ENCODE results near the gene C4orf50. TPM values are rescaled to one million over a fixed set of nuclear protein-coding genes. Genes with fewer than 3 reads are reported as not detected.

C4orf50 gene
- total RNA-seq, 4 donors from 2014 or later: 0.14 to 4.9 (median 0.32) TPM; not detected in 1

DNA sequence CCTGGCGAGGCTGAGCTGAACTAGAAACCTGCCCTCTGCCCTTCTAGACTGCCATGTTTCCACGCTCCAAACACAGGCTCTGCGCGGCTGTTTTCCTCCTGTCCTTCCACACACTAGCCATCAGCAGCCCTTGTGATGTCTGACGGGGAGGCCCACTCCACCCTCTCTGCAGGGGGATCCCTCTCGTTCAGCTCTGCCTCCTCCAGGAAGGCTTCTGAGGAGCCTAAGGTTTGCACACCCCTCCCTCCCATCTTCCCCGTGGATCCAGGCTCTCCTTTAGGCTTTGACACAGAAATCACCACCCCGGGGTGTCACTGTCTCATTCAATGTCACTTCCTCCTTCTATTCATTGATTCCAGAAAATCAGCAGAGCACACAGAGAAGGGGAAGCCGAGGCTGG, 86.7 kb downstream of the C4orf50 start:
- in situ Hi-C loops (cut with MboI; ENCODE audit: low pct_ligation_motif_present in 1 of 4, low pct_unique_long_range_greater_than_20kb in 1 of 4, low sequenced_read_pairs in 3 of 4) (no loop called here), intact Hi-C loops (cut with DNase I; ENCODE audit: low total_unique reads) (no loop called here)

DNA sequence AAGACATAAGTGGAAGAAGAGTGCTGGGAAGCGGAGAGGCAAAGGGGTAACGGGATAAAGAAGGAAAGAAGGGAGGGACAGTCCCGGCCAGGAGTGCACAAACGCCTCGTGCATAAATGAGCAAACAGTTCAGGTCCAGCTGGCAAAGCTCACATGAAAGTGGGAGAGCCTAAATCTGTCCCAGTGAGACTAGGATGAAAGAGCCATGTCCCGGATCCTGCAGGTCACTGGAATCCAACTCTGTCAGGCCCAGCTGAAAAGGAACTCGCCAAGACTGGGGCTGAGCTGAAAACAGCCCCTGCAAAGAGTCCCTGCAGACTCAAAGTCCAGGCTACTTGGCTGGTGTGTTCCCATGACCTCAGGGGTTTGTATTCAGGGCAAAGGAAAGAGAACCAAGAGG, 87.4 kb downstream of the C4orf50 start:
- intact Hi-C loops (cut with DNase I; ENCODE audit: low total_unique reads) (no loop called here), in situ Hi-C loops (cut with MboI; ENCODE audit: low pct_ligation_motif_present in 1 of 4, low pct_unique_long_range_greater_than_20kb in 1 of 4, low sequenced_read_pairs in 3 of 4) (no loop called here)
- Histone ChIP-seq H3K27ac (no peak overlapping the region), H3K9me3 (no peaks in the 10 kb centered on the region), H3K4me3 (no peak overlapping the region), H3K27me3 (peaks cover 25% of the 10 kb centered on the region), H3K4me1 (no peaks in the 10 kb centered on the region), H3K36me3 (no peaks in the 10 kb centered on the region)
- 60 to 67% methylated on average over 2 to 7 of the region's 7 CpGs for WGBS, 2 donors (ENCODE audit: low coverage in 1 of 2)
- TF ChIP-seq, protein P1, sequence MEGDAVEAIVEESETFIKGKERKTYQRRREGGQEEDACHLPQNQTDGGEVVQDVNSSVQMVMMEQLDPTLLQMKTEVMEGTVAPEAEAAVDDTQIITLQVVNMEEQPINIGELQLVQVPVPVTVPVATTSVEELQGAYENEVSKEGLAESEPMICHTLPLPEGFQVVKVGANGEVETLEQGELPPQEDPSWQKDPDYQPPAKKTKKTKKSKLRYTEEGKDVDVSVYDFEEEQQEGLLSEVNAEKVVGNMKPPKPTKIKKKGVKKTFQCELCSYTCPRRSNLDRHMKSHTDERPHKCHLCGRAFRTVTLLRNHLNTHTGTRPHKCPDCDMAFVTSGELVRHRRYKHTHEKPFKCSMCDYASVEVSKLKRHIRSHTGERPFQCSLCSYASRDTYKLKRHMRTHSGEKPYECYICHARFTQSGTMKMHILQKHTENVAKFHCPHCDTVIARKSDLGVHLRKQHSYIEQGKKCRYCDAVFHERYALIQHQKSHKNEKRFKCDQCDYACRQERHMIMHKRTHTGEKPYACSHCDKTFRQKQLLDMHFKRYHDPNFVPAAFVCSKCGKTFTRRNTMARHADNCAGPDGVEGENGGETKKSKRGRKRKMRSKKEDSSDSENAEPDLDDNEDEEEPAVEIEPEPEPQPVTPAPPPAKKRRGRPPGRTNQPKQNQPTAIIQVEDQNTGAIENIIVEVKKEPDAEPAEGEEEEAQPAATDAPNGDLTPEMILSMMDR (IDR thresholded peaks at IDR 0.05): no peak
- TF ChIP-seq POLR2AphosphoS5 (IDR thresholded peaks at IDR 0.05): no peak
- TF ChIP-seq POLR2A (IDR thresholded peaks at IDR 0.05): no peak
- no peak for TF ChIP-seq EP300 (IDR thresholded peaks at IDR 0.05; ENCODE audit: low read depth)
- no peak for DNase-seq

More for the DNA sequence above, 86.7 kb downstream of the C4orf50 start:
- DNase-seq: no peak
- Histone ChIP-seq H3K27me3 (peaks cover 25% of the 10 kb centered on the region), H3K27ac (no peak overlapping the region), H3K9me3 (no peaks in the 10 kb centered on the region), H3K4me3 (no peak overlapping the region), H3K4me1 (no peaks in the 10 kb centered on the region), H3K36me3 (no peaks in the 10 kb centered on the region)
- TF ChIP-seq EP300 (IDR thresholded peaks at IDR 0.05; ENCODE audit: low read depth) (no peak), POLR2A (IDR thresholded peaks at IDR 0.05) (no peak), POLR2AphosphoS5 (IDR thresholded peaks at IDR 0.05) (no peak)
- TF ChIP-seq, protein P1 (IDR thresholded peaks at IDR 0.05): no peak
- WGBS, 2 donors (ENCODE audit: low coverage in 1 of 2): 33 to 51% methylated on average over 7 to 9 of the region's 9 CpGs

- Histone ChIP-seq H3K9me3 (no peaks in the 10 kb centered on the region), H3K36me3 (no peaks in the 10 kb centered on the region), H3K4me1 (no peaks in the 10 kb centered on the region), H3K27me3 (peaks cover 25% of the 10 kb centered on the region), H3K27ac (no peak overlapping the region), H3K4me3 (no peak overlapping the region)
- no peak for DNase-seq
- WGBS, 2 donors (ENCODE audit: low coverage in 1 of 2): 59% methylated on average over 8 of the region's 8 CpGs; no CpG with 5 or more reads in 1 of the 2 donors
- in situ Hi-C loops (cut with MboI; ENCODE audit: low pct_ligation_motif_present in 1 of 4, low pct_unique_long_range_greater_than_20kb in 1 of 4, low sequenced_read_pairs in 3 of 4) (no loop called here), intact Hi-C loops (cut with DNase I; ENCODE audit: low total_unique reads) (no loop called here)
- no peak for TF ChIP-seq POLR2AphosphoS5 (IDR thresholded peaks at IDR 0.05)
- no peak for TF ChIP-seq EP300 (IDR thresholded peaks at IDR 0.05; ENCODE audit: low read depth)
- TF ChIP-seq POLR2A (IDR thresholded peaks at IDR 0.05): no peak
- TF ChIP-seq, protein P1 (IDR thresholded peaks at IDR 0.05): no peak
Observed at GRCh38 chr4:5930456-5930855, 87.8 kb downstream of the C4orf50 start.

GRCh38 chr4:5928844-5929420, 89.3 kb downstream of the C4orf50 start:
- in situ Hi-C loops (cut with MboI; ENCODE audit: low pct_ligation_motif_present in 1 of 4, low pct_unique_long_range_greater_than_20kb in 1 of 4, low sequenced_read_pairs in 3 of 4) (no loop called here), intact Hi-C loops (cut with DNase I; ENCODE audit: low total_unique reads) (no loop called here)
- Histone ChIP-seq H3K4me1 (no peaks in the 10 kb centered on the region), H3K27ac (no peak overlapping the region), H3K36me3 (no peaks in the 10 kb centered on the region), H3K27me3 (peaks cover 28% of the 10 kb centered on the region), H3K4me3 (no peak overlapping the region), H3K9me3 (no peaks in the 10 kb centered on the region)
- no peak for DNase-seq
- TF ChIP-seq POLR2A (IDR thresholded peaks at IDR 0.05): no peak
- TF ChIP-seq, protein P1 (IDR thresholded peaks at IDR 0.05): no peak
- no peak for TF ChIP-seq EP300 (IDR thresholded peaks at IDR 0.05; ENCODE audit: low read depth)
- no peak for TF ChIP-seq POLR2AphosphoS5 (IDR thresholded peaks at IDR 0.05)
- 64 to 65% methylated on average over 8 of the region's 8 CpGs for WGBS, 2 donors (ENCODE audit: low coverage in 1 of 2)
